H1 (cell line): ENCODE results near the gene TNFRSF18.

Experiments used
- ATF2 ChIP-seq: IDR thresholded peaks from 2 replicates; pipeline ENCODE4 v1.6.1; 2012; ENCODE audit warnings: low read length, inconsistent platforms
- CTCF ChIP-seq, 3 experiments: IDR thresholded peaks; 1 replicate in 2 of 3; 2 replicates in 1 of 3; pipeline versions ENCODE4 v1.5.1 to v1.6.1; 2011; ENCODE audit warnings: low read length in 3 of 3, mild to moderate bottlenecking in 3 of 3, inconsistent platforms in 2 of 3, low read depth in 1 of 3, moderate library complexity in 1 of 3; ENCODE audit not compliant: insufficient read depth in 1 of 3; ENCODE audit errors: control extremely low read depth in 1 of 3
- EZH2 ChIP-seq: fragments of 200-600 bp; sonication (generic); IDR thresholded peaks from 2 replicates; pipeline ENCODE4 v1.7.1; 2012; ENCODE audit warnings: low read depth, mild to moderate bottlenecking, moderate library complexity, low read length, inconsistent platforms; ENCODE audit not compliant: severe bottlenecking
- POLR2A ChIP-seq, 2 experiments: IDR thresholded peaks; 1 replicate in 1 of 2; 2 replicates in 1 of 2; pipeline ENCODE4 v1.6.1; 2011; ENCODE audit warnings: low read depth in 2 of 2, low read length in 2 of 2, mild to moderate bottlenecking in 2 of 2; ENCODE audit errors: control extremely low read depth in 1 of 2
- ZNF274 ChIP-seq: IDR thresholded peaks from 2 replicates; pipeline ENCODE4 v1.7.0; 2012; ENCODE audit warnings: low read length, borderline replicate concordance; ENCODE audit errors: extremely low read depth

GRCh38 chr1:1243807-1244191 lies 37.4 kb upstream of the TNFRSF18 start:
- TF ChIP-seq CTCF (IDR thresholded peaks at IDR 0.05; ENCODE audit: control extremely low read depth in 1 of 3, insufficient read depth in 1 of 3, low read depth in 1 of 3, low read length in 3 of 3) (no peak), EZH2 (no peak), ATF2 (no peak), POLR2A (IDR thresholded peaks at IDR 0.05; ENCODE audit: control extremely low read depth in 1 of 2, low read depth in 2 of 2, low read length in 2 of 2) (no peak), ZNF274 (no peak)
